NT2/D1 (cell line): ENCODE measurements around the gene CCNG2.

Experiments used
- SUZ12 ChIP-seq: IDR thresholded peaks from 2 replicates; pipeline ENCODE4 v1.6.1; 2011; ENCODE audit not compliant: insufficient read length, insufficient read depth; ENCODE audit errors: extremely low read depth
- YY1 ChIP-seq: IDR thresholded peaks from 2 replicates; pipeline ENCODE4 v1.6.1; 2011; ENCODE audit not compliant: insufficient read length, insufficient read depth
- ZNF274 ChIP-seq: IDR thresholded peaks from 2 replicates; pipeline ENCODE4 v1.6.1; 2011; ENCODE audit warnings: mild to moderate bottlenecking, low read depth, low read length

- TF ChIP-seq ZNF274 (no peak), YY1 (no peak), SUZ12 (no peak)
Measured at GRCh38 chr4:77197361-77197760, 40.4 kb downstream of the CCNG2 start.
